CD4-positive, alpha-beta memory T cell (primary cell): ENCODE data around the gene TCF4. TPM values are rescaled to one million over a fixed set of nuclear protein-coding genes. Genes with fewer than 3 reads are reported as not detected.

Experiments
- CTCF ChIA-PET: fragments of 350-600 bp; sonication (Branson Sonifier 250); formaldehyde crosslinking; loops from one replicate; lab custom pipeline; 2021; ENCODE audit warnings: inconsistent platforms; ENCODE audit not compliant: partially characterized antibody; lab: Charles Lee
- POLR2A ChIA-PET: fragments of 350-600 bp; sonication (Branson Sonifier 250); formaldehyde crosslinking; loops from one replicate; lab custom pipeline; 2021; ENCODE audit not compliant: partially characterized antibody; lab: Charles Lee
- DNase-seq, 5 donors: peaks; one replicate each; pipeline versions ENCODE4 v3.0.0 to v3.0.0-alpha.2; 2020 to 2022; ENCODE audit warnings: mixed read lengths in 1 of 5
- H3K27ac ChIP-seq: one replicate; pipeline ENCODE4 v1.7.0; 2013; ENCODE audit warnings: low read depth, low read length
- H3K27me3 ChIP-seq: 2 replicates; pipeline ENCODE4 v1.7.0; 2013; ENCODE audit warnings: mild to moderate bottlenecking, low read length, moderate library complexity; ENCODE audit not compliant: insufficient read depth
- H3K36me3 ChIP-seq: 2 replicates; pipeline ENCODE4 v1.7.0; 2013; ENCODE audit warnings: mild to moderate bottlenecking, low read length, moderate library complexity; ENCODE audit not compliant: insufficient read depth
- H3K4me1 ChIP-seq: 2 replicates; pipeline ENCODE4 v1.7.0; 2013; ENCODE audit warnings: mild to moderate bottlenecking, low read length, moderate library complexity; ENCODE audit not compliant: insufficient read depth
- H3K4me3 ChIP-seq, 2 donors: one replicate each; pipeline ENCODE4 v1.7.0; 2013; ENCODE audit warnings: low read length in 2 of 2, mild to moderate bottlenecking in 1 of 2
- H3K9me3 ChIP-seq, 2 donors: one replicate each; pipeline ENCODE4 v1.7.0; 2013; ENCODE audit warnings: low read length in 2 of 2, control low read depth in 1 of 2; ENCODE audit not compliant: control insufficient read depth in 1 of 2
- H3K27ac Mint-ChIP-seq, 7 donors: one replicate each; pipeline ENCODE4 v1.8.0; 2020 to 2021; ENCODE audit warnings: mixed read lengths in 7 of 7, mild to moderate bottlenecking in 6 of 7, inconsistent platforms in 3 of 7, moderate library complexity in 3 of 7
- H3K27me3 Mint-ChIP-seq, 2 donors: one replicate each; pipeline ENCODE4 v1.8.0; 2020 to 2021; ENCODE audit warnings: mixed read lengths in 2 of 2
- H3K36me3 Mint-ChIP-seq, 2 donors: one replicate each; pipeline ENCODE4 v1.8.0; 2020 to 2021; ENCODE audit warnings: mixed read lengths in 2 of 2, inconsistent platforms in 1 of 2, mild to moderate bottlenecking in 1 of 2
- H3K4me1 Mint-ChIP-seq, 4 donors: one replicate each; pipeline ENCODE4 v1.8.0; 2020 to 2021; ENCODE audit warnings: mixed read lengths in 4 of 4, mild to moderate bottlenecking in 1 of 4
- H3K4me3 Mint-ChIP-seq, 8 donors: one replicate each; pipeline ENCODE4 v1.8.0; 2020 to 2021; ENCODE audit warnings: mixed read lengths in 8 of 8, mild to moderate bottlenecking in 7 of 8, moderate library complexity in 6 of 8, inconsistent platforms in 3 of 8
- H3K9me3 Mint-ChIP-seq, 8 donors: one replicate each; pipeline ENCODE4 v1.8.0; 2020 to 2021; ENCODE audit warnings: mixed read lengths in 8 of 8, mild to moderate bottlenecking in 5 of 8, inconsistent platforms in 3 of 8, moderate library complexity in 1 of 8
- intact Hi-C: fragments of 100-400 bp; cut with micrococcal nuclease; formaldehyde crosslinking; loops from one replicate; pipeline ENCODE4 v1.15.1; 2023
- polyA plus RNA-seq, 2 donors: library from polyadenylated mRNA; unstranded; fragments of 300-500 nt; fragmentation: Illumina TruSeq; gene quantifications; one replicate each; pipeline ENCODE4 v1.2.3, GENCODE V29; 2021
- total RNA-seq, 2 experiments: library from RNA; stranded (reverse); gene quantifications; one replicate each; pipeline ENCODE4 v1.2.3, GENCODE V29; 2021

TCF4 gene
- total and polyA plus RNA-seq, 4 experiments from 2014 or later, result 0.11 to 2.2 (median 0.76) TPM

- Mint-ChIP-seq H3K9me3 (peaks cover 0 to 2% (median 0%) of the 10 kb centered on the region in 8 donors), H3K4me3 (no peak overlapping the region), H3K27me3 (peaks cover 0 to 2% of the 10 kb centered on the region in 2 donors), H3K4me1 (no peaks in the 10 kb centered on the region), H3K36me3 (no peaks in the 10 kb centered on the region), H3K27ac (no peak overlapping the region)
- no peak for DNase-seq
- no peak overlapping the region for H3K4me3 ChIP-seq
- H3K4me1 ChIP-seq, result no peaks in the 10 kb centered on the region
- H3K27ac ChIP-seq, result no peak overlapping the region
- POLR2A ChIA-PET, result no interaction called here
- CTCF ChIA-PET, result no interaction called here
- no peaks in the 10 kb centered on the region for H3K36me3 ChIP-seq
- intact Hi-C loops, result no loop called here
- no peaks in the 10 kb centered on the region for H3K9me3 ChIP-seq
- H3K27me3 ChIP-seq, result no peaks in the 10 kb centered on the region
Measured at GRCh38 chr18:55404136-55404830, 183.7 kb downstream of the TCF4 start.

- intact Hi-C loops, result no loop called here
- Histone ChIP-seq H3K9me3 (no peaks in the 10 kb centered on the region), H3K4me1 (no peaks in the 10 kb centered on the region), H3K4me3 (no peak overlapping the region), H3K27ac (no peak overlapping the region), H3K36me3 (no peaks in the 10 kb centered on the region), H3K27me3 (no peaks in the 10 kb centered on the region)
- Mint-ChIP-seq H3K27me3 (peaks cover 0 to 2% of the 10 kb centered on the region in 2 donors), H3K9me3 (peaks cover 0 to 2% (median 0%) of the 10 kb centered on the region in 8 donors), H3K36me3 (no peaks in the 10 kb centered on the region), H3K27ac (no peak overlapping the region), H3K4me3 (no peak overlapping the region), H3K4me1 (no peaks in the 10 kb centered on the region)
- CTCF ChIA-PET, result no interaction called here
- DNase-seq, result no peak
- POLR2A ChIA-PET, result no interaction called here
Measured at GRCh38 chr18:55403421-55403949, 184.5 kb downstream of the TCF4 start.

DNA sequence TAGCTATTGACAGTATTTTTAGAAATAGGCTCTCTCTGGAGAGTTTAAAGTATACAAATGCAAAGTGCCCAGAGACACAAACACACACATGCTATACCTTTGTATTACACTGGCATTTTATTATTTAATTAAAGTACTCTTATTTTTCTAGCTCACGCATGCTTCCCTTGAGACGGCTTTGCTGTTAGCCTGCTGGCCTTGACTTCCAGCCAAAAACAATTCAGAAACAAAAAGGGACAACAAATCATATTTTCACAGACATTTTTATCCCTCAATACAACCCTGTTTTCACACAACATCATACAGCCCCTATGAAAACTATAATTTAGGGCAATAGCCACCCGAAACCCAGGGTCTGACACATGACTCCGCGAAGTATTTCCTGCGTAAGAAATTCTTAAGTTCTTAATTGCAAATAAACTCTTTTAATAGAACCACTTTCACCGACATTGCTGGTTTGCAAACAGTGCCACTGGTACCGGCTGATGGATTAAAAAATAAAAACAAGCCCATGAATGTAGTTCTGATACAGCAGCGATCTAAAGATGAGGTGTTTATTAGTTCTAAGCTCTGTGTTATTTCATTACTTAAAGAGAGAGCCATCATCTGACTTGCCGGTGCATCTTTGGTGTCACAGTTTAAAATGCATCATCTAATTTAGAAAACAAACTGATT is 185.1 kb downstream of the TCF4 start:
- ChIA-PET POLR2A (no interaction called here), CTCF (no interaction called here)
- Mint-ChIP-seq H3K9me3 (peaks cover 0 to 2% (median 0%) of the 10 kb centered on the region in 8 donors), H3K36me3 (no peaks in the 10 kb centered on the region), H3K4me1 (no peaks in the 10 kb centered on the region), H3K4me3 (no peak overlapping the region), H3K27ac (no peak overlapping the region), H3K27me3 (peaks cover 0 to 2% of the 10 kb centered on the region in 2 donors)
- DNase-seq, result no peak
- Histone ChIP-seq H3K36me3 (no peaks in the 10 kb centered on the region), H3K9me3 (no peaks in the 10 kb centered on the region), H3K4me1 (no peaks in the 10 kb centered on the region), H3K27me3 (no peaks in the 10 kb centered on the region), H3K27ac (no peak overlapping the region), H3K4me3 (no peak overlapping the region)
- intact Hi-C loops, result no loop called here

- H3K4me3 ChIP-seq, result no peak overlapping the region
- no peaks in the 10 kb centered on the region for H3K36me3 Mint-ChIP-seq
- no peak for DNase-seq
- H3K9me3 ChIP-seq, result no peaks in the 10 kb centered on the region
- no peak overlapping the region for H3K27ac ChIP-seq
- H3K4me1 Mint-ChIP-seq, result no peaks in the 10 kb centered on the region
- no peak overlapping the region for H3K4me3 Mint-ChIP-seq
- H3K4me1 ChIP-seq, result no peaks in the 10 kb centered on the region
- ChIA-PET POLR2A (no interaction called here), CTCF (no interaction called here)
- no peaks in the 10 kb centered on the region for H3K27me3 ChIP-seq
- intact Hi-C loops, result no loop called here
- peaks cover 0 to 2% of the 10 kb centered on the region in 2 donors for H3K27me3 Mint-ChIP-seq
- no peak overlapping the region for H3K27ac Mint-ChIP-seq
- H3K36me3 ChIP-seq, result no peaks in the 10 kb centered on the region
- H3K9me3 Mint-ChIP-seq, result peaks cover 0 to 2% (median 0%) of the 10 kb centered on the region in 8 donors
Measured at GRCh38 chr18:55401638-55402191, 186.3 kb downstream of the TCF4 start.

- H3K4me3 ChIP-seq, result no peak overlapping the region
- CTCF ChIA-PET, result no interaction called here
- H3K36me3 ChIP-seq, result no peaks in the 10 kb centered on the region
- DNase-seq, result no peak
- Mint-ChIP-seq H3K4me1 (no peaks in the 10 kb centered on the region), H3K36me3 (no peaks in the 10 kb centered on the region), H3K4me3 (no peak overlapping the region), H3K9me3 (peaks cover 0 to 2% (median 0%) of the 10 kb centered on the region in 8 donors), H3K27me3 (peaks cover 0 to 2% of the 10 kb centered on the region in 2 donors), H3K27ac (no peak overlapping the region)
- intact Hi-C loops, result no loop called here
- H3K9me3 ChIP-seq, result no peaks in the 10 kb centered on the region
- POLR2A ChIA-PET, result no interaction called here
- H3K4me1 ChIP-seq, result no peaks in the 10 kb centered on the region
- no peaks in the 10 kb centered on the region for H3K27me3 ChIP-seq
- H3K27ac ChIP-seq, result no peak overlapping the region
Measured at GRCh38 chr18:55400590-55401541, 187.1 kb downstream of the TCF4 start.

DNA sequence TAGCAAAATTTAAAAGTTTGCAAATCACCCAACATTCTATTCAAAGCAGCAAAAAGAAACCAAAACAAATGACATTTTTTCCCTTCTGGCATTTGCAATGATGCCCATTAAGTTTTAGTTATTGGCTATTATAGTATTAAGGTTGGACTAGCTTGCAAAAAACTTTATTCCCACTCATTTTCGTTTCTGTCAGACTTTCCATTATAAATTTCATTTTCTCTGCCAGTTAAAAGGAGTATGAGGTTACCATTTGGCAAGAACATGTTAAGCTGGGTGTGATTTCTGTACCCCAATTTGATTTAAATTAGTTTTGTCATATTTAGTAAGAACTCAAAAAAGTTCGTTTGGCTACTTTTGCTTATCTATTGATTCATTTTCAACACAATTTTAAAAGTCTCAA is 187.9 kb downstream of the TCF4 start:
- Mint-ChIP-seq H3K27ac (no peak overlapping the region), H3K27me3 (no peaks in the 10 kb centered on the region), H3K36me3 (no peaks in the 10 kb centered on the region), H3K4me1 (no peaks in the 10 kb centered on the region), H3K4me3 (no peak overlapping the region), H3K9me3 (peaks cover 0 to 2% (median 0%) of the 10 kb centered on the region in 8 donors)
- Histone ChIP-seq H3K27me3 (no peaks in the 10 kb centered on the region), H3K9me3 (no peaks in the 10 kb centered on the region), H3K36me3 (no peaks in the 10 kb centered on the region), H3K4me1 (no peaks in the 10 kb centered on the region), H3K27ac (no peak overlapping the region), H3K4me3 (no peak overlapping the region)
- intact Hi-C loops, result no loop called here
- ChIA-PET POLR2A (no interaction called here), CTCF (no interaction called here)
- DNase-seq, result no peak
